Prostate gland (tissue), 2 donors: Measurements from ENCODE around the gene WDR4. TPM values are rescaled to one million over a fixed set of nuclear protein-coding genes. Genes with fewer than 3 reads are reported as not detected.

Source experiments
- DNase-seq: peaks from one replicate; pipeline ENCODE4 v3.0.0-alpha.2; 2019; ENCODE audit warnings: low spot score
- H3K27ac ChIP-seq, 2 donors: fragments of 200-600 bp; sonication (generic); 2 replicates each; pipeline ENCODE4 v1.5.1; 2017 to 2019
- H3K27me3 ChIP-seq: fragments of 200-600 bp; sonication (generic); replicated peaks from 2 replicates; pipeline ENCODE4 v1.5.1; 2019; ENCODE audit not compliant: insufficient read depth
- H3K36me3 ChIP-seq, 2 donors: fragments of 200-600 bp; sonication (generic); 1 replicate in 1 of 2; 2 replicates in 1 of 2; pipeline versions ENCODE4 v1.5.1 to v1.8.1; 2017 to 2019
- H3K4me1 ChIP-seq: fragments of 200-600 bp; sonication (generic); replicated peaks from 2 replicates; pipeline ENCODE4 v1.5.1; 2019
- H3K4me3 ChIP-seq, 2 donors: fragments of 200-600 bp; sonication (generic); 2 replicates each; pipeline ENCODE4 v1.5.1; 2017 to 2019
- H3K9me3 ChIP-seq: fragments of 200-600 bp; sonication (generic); 2 replicates; pipeline ENCODE4 v1.5.1; 2017
- POLR2A ChIP-seq: fragments of 450-650 bp; IDR thresholded peaks from one replicate; pipeline ENCODE4 v1.6.1; 2016; ENCODE audit warnings: antibody characterized with exemption, mild to moderate bottlenecking
- POLR2AphosphoS5 ChIP-seq: sonication (generic); formaldehyde crosslinking; IDR thresholded peaks from one replicate; pipeline ENCODE4 v1.6.1; 2017; ENCODE audit warnings: antibody characterized with exemption
- WGBS: methylation state at CpG from one replicate; pipeline ENCODE4 v1.1.5; 2018; 5-methylcytosine and 5-hydroxymethylcytosine counted together
- intact Hi-C: fragments of 100-400 bp; cut with DNase I; formaldehyde crosslinking; loops from one replicate; pipeline ENCODE4 v1.14.2; 2022
- total RNA-seq, 2 donors: library from RNA; depleted of rRNA; stranded (reverse); fragments of >200 nt; gene quantifications; one replicate each; pipeline ENCODE4 v1.1.0, GENCODE V29; 2016
- TF ChIP-seq, protein P1 (sequence below), 4 experiments: fragments of 200-600 bp in 2 of 4; fragments of 450-650 bp in 2 of 4; sonication (generic) in 2 of 4; IDR thresholded peaks; 1 replicate in 3 of 4; 2 replicates in 1 of 4; pipeline ENCODE4 v1.5.1; 2016 to 2019; ENCODE audit warnings: antibody characterized with exemption in 4 of 4, mild to moderate bottlenecking in 2 of 4, moderate library complexity in 2 of 4

Gene WDR4
- total RNA-seq, 2 donors from 2014 or later, result 7.0 to 11.9 TPM

DNA sequence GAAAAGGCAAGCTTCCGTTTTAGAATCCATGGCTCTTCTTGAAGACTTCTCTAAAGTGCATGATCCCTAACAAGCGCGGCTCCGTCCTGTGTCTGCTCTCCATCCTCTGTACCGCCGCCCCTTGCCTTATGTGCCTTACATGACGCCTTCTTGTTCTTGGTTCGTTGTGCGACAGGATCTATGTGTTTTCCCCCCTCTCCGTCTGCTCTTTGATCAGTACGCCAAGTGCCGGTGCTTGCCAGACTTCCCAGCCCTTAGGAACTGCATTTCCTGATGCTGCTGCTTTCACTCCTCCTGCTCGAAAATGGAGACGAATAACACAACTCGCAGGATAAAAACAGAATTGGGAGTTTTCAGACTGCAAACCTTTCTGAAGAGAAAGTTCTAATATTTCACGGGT lies 26.9 kb upstream of the WDR4 start:
- DNase-seq, result no peak
- WGBS, result 98% methylated on average over 16 of the region's 16 CpGs
- Histone ChIP-seq H3K4me1 (no peaks in the 10 kb centered on the region), H3K27me3 (no peaks in the 10 kb centered on the region), H3K9me3 (no peaks in the 10 kb centered on the region), H3K36me3 (no peaks in the 10 kb centered on the region), H3K27ac (no peak overlapping the region), H3K4me3 (no peak overlapping the region)
- intact Hi-C loops, result no loop called here
- TF ChIP-seq POLR2A (no peak), POLR2AphosphoS5 (no peak)
- TF ChIP-seq, protein P1, sequence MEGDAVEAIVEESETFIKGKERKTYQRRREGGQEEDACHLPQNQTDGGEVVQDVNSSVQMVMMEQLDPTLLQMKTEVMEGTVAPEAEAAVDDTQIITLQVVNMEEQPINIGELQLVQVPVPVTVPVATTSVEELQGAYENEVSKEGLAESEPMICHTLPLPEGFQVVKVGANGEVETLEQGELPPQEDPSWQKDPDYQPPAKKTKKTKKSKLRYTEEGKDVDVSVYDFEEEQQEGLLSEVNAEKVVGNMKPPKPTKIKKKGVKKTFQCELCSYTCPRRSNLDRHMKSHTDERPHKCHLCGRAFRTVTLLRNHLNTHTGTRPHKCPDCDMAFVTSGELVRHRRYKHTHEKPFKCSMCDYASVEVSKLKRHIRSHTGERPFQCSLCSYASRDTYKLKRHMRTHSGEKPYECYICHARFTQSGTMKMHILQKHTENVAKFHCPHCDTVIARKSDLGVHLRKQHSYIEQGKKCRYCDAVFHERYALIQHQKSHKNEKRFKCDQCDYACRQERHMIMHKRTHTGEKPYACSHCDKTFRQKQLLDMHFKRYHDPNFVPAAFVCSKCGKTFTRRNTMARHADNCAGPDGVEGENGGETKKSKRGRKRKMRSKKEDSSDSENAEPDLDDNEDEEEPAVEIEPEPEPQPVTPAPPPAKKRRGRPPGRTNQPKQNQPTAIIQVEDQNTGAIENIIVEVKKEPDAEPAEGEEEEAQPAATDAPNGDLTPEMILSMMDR (IDR thresholded peaks at IDR 0.05), result no peak

DNA sequence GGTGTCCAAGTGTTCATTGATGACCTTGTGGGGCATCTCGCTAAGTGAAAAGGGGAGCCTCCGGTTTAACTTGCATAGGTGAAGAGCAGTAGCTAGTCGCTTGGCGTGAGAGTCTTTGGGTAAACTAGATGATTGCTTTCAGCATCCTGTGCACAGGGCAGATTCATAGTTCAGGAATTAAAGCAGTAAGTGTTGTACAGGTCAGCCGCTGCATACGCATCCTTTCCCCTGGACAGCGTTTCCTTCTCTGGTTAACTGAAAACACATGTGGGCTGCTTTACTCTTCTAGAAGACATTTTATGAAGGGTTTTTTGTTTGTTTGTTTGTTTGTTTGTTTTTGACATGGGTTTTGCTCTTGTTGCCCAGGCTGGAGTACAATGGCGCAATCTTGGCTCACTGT lies 25.9 kb upstream of the WDR4 start:
- H3K36me3 ChIP-seq, result no peaks in the 10 kb centered on the region
- over 99% methylated on average over 8 of the region's 8 CpGs for WGBS
- intact Hi-C loops, result no loop called here
- H3K27me3 ChIP-seq, result no peaks in the 10 kb centered on the region
- H3K27ac ChIP-seq, result no peak overlapping the region
- TF ChIP-seq POLR2AphosphoS5, result no peak
- TF ChIP-seq, protein P1 (IDR thresholded peaks at IDR 0.05), result no peak
- TF ChIP-seq POLR2A, result no peak
- no peak for DNase-seq
- no peak overlapping the region for H3K4me3 ChIP-seq
- no peaks in the 10 kb centered on the region for H3K4me1 ChIP-seq
- H3K9me3 ChIP-seq, result no peaks in the 10 kb centered on the region

DNA sequence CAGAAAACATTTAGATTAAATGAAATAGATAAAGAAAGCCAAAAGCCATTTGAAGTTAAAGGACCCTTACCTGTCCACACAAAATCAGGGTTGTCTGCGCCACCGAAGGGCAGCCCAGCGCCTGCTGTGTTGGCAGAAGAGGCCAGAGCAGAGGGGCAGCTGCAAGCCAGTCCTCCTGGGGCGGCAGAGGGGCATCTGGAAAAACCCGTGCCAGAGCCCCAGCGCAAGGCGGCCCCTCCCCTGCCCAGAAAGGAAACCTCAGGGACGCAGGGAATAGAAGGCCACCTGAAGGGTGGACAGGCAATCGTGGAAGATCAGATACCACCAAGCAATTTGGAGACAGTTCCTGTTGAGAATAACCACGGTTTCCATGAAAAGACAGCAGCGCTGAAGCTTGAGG lies 24.5 kb upstream of the WDR4 start:
- H3K4me1 ChIP-seq, result no peaks in the 10 kb centered on the region
- intact Hi-C loops, result no loop called here
- no peak for DNase-seq
- no peaks in the 10 kb centered on the region for H3K36me3 ChIP-seq
- no peaks in the 10 kb centered on the region for H3K9me3 ChIP-seq
- no peak overlapping the region for H3K27ac ChIP-seq
- TF ChIP-seq, protein P1 (IDR thresholded peaks at IDR 0.05), result no peak
- no peak for TF ChIP-seq POLR2A
- TF ChIP-seq POLR2AphosphoS5, result no peak
- H3K27me3 ChIP-seq, result no peaks in the 10 kb centered on the region
- H3K4me3 ChIP-seq, result no peak overlapping the region
- 93% methylated on average over 11 of the region's 11 CpGs for WGBS

DNA sequence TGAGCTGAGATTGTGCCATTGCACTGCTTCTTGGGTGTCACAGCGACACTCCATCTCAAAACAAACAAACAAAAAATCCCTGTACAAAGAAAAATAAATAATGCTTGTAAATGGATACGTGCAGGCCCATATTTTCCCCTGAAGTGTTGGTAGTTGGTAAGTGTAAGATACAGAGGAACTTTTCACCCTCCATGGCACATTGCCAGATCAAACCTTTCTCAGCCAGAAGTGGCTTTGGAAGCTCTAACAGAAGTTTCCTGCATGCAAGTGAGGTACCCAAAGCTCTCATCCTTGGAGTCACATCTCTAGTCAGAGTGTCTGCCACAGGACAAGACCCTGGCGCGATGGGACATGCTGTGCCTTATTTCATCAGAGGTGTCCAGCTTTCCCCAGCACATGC lies 21.1 kb upstream of the WDR4 start:
- intact Hi-C loops, result no loop called here
- H3K27me3 ChIP-seq, result no peaks in the 10 kb centered on the region
- H3K9me3 ChIP-seq, result no peaks in the 10 kb centered on the region
- no peaks in the 10 kb centered on the region for H3K4me1 ChIP-seq
- no peak overlapping the region for H3K27ac ChIP-seq
- TF ChIP-seq POLR2AphosphoS5, result no peak
- TF ChIP-seq POLR2A, result no peak
- TF ChIP-seq, protein P1 (IDR thresholded peaks at IDR 0.05), result no peak
- H3K4me3 ChIP-seq, result no peak overlapping the region
- WGBS, result 82% methylated on average over 4 of the region's 4 CpGs
- DNase-seq, result no peak
- no peaks in the 10 kb centered on the region for H3K36me3 ChIP-seq

DNA sequence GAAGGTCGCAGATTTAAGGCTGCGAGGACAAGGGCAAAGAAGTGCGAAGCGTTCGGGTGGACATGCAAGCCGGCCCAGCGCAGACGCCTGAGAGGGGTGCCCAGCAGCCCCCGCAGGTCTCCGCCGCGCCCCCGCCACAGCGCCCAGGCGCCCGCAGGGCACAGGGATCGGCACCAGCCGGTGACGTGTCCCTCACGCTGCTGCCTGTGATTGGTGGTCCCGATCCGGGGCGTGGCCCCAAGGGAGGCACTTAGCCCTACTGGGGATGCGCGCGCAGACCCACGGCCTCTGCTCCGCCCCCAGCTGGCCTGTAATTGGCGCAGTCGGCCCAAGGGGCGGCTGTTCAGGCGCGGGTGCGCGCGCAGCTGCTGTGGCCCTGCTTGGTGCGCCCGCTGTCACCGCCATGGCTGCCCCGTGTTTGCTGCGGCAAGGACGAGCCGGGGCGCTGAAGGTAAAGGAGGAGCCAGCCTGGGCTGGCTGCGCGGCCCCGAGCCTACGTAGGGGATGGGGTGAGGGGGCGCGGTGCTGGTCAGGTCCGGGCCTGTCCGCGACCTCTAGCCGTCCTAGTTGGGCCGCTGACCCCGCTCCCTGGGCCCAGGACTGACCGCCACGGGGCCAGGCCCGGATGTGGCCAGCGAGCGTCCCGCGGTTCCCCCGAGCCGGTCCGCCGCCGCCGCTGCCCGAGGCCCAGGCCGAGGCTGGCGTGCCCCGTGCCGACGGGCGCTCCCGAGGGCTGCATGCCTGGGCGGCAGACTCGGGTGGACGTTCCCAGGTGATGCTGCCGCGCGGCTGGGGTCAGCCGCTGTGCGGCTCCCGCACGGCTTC lies 13.8 kb upstream of the WDR4 start, which contains the start of gene NDUFV3:
TSS of gene NDUFV3 (plus strand) at position 379 of the 825 bp plus-strand sequence. CDS start at position 404, 25 bp downstream.
- Histone ChIP-seq H3K9me3 (no peaks in the 10 kb centered on the region), H3K4me1 (no peaks in the 10 kb centered on the region), H3K4me3 (peak within 1 kb of the TSS; percentile 85 to 92), H3K36me3 (no peaks in the 10 kb centered on the region), H3K27ac (peak within 1 kb of the TSS; percentile 93 to 97), H3K27me3 (no peaks in the 10 kb centered on the region)
- DNase-seq, result peak; percentile 100
- WGBS, result 2% methylated on average over 46 of the region's 87 CpGs
- TF ChIP-seq POLR2A (peak; percentile 98), POLR2AphosphoS5 (peak; percentile 98)
- TF ChIP-seq, protein P1 (IDR thresholded peaks at IDR 0.05), result peak in 2 of 4 experiments; percentile 34 to 58
- intact Hi-C loops, result no loop called here
